Measurements from ENCODE around the gene AACS. TPM values are rescaled to one million over a fixed set of nuclear protein-coding genes. Genes with fewer than 3 reads are reported as not detected.

The AACS gene
- total and polyA plus RNA-seq, 2 experiments from 2014 or later = 24.2 to 33.2 TPM

DNA sequence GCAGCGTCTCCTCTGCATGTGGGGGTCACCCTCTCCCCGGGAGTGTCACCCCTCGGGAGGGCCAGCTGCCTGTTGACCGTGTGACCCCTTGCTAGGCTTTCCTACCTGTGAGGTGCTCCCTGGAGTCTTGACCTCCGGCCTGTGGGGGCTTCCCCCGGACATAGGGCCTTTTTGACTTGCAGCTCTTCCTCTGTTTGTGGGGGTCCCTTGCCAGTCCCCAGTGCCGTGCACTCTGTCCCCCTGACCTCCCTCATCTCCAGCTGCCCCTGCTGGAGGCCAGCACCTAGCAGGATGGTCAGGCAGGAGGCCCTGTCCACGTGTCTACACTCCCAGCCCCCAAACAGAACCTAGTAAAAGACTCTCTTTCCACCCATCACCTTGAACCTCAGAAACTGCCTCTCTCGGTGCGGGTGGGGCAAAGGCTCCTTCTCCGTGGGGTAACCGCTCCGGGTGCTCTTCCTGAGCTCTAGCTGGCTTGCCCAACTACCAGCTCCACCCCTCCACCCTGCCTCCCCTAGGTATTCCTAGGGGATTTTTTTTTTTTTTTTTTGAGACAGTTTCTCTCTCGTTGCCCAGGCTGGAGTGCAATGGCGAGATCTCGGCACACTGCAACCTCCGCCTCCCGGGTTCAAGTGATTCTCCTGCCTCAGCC, 810 bp downstream of the AACS start:
- Histone ChIP-seq H3K79me2 (peaks cover 39% of the 10 kb centered on the region), H3K4me2 (peak overlapping the region; percentile 93), H3K9me2 (replicated peaks; ENCODE audit: insufficient read depth) (no peaks in the 10 kb centered on the region), H3K36me3 (replicated peaks; ENCODE audit: insufficient read depth, low read depth) (no peaks in the 10 kb centered on the region), H2AFZ (peak overlapping the region; percentile 87), H3K27ac (peak overlapping the region; percentile 77), H4K20me1 (ENCODE audit: insufficient read depth, poor library complexity, severe bottlenecking) (peaks cover 5% of the 10 kb centered on the region), H3K4me3 (peak overlapping the region; percentile 88), H3K9me3 (ENCODE audit: low read depth) (no peaks in the 10 kb centered on the region), H3K4me1 (ENCODE audit: insufficient read depth) (peaks cover 4% of the 10 kb centered on the region), H3K27me3 (no peaks in the 10 kb centered on the region)
- TF ChIP-seq CTCF (IDR thresholded peaks at IDR 0.05; ENCODE audit: poor library complexity) = no peak
- TF ChIP-seq EZH2 (IDR thresholded peaks at IDR 0.05; ENCODE audit: borderline replicate concordance) = no peak
- TF ChIP-seq EZH2phosphoT487 (IDR thresholded peaks at IDR 0.05; ENCODE audit: low read depth, severe bottlenecking, unreplicated experiment) = no peak
- DNase-seq (ENCODE audit: low spot score) = no peak
- 54% methylated on average over 17 of the region's 18 CpGs for WGBS (ENCODE audit: low lambda C conversion rate, missing lambda C conversion rate)

GRCh38 chr12:125068391-125068790, 3.2 kb downstream of the AACS start:
- Histone ChIP-seq H3K4me2 (no peak overlapping the region), H2AFZ (no peak overlapping the region), H4K20me1 (ENCODE audit: insufficient read depth, poor library complexity, severe bottlenecking) (peaks cover 5% of the 10 kb centered on the region), H3K79me2 (peaks cover 39% of the 10 kb centered on the region), H3K4me1 (ENCODE audit: insufficient read depth) (peaks cover 4% of the 10 kb centered on the region), H3K4me3 (no peak overlapping the region), H3K9me3 (ENCODE audit: low read depth) (no peaks in the 10 kb centered on the region), H3K9me2 (replicated peaks; ENCODE audit: insufficient read depth) (no peaks in the 10 kb centered on the region), H3K27ac (no peak overlapping the region), H3K36me3 (replicated peaks; ENCODE audit: insufficient read depth, low read depth) (no peaks in the 10 kb centered on the region), H3K27me3 (no peaks in the 10 kb centered on the region)
- 84% methylated on average over 6 of the region's 6 CpGs for WGBS (ENCODE audit: low lambda C conversion rate, missing lambda C conversion rate)
- no peak for DNase-seq (ENCODE audit: low spot score)
- TF ChIP-seq EZH2phosphoT487 (IDR thresholded peaks at IDR 0.05; ENCODE audit: low read depth, severe bottlenecking, unreplicated experiment) = no peak
- no peak for TF ChIP-seq CTCF (IDR thresholded peaks at IDR 0.05; ENCODE audit: poor library complexity)
- no peak for TF ChIP-seq EZH2 (IDR thresholded peaks at IDR 0.05; ENCODE audit: borderline replicate concordance)

DNA sequence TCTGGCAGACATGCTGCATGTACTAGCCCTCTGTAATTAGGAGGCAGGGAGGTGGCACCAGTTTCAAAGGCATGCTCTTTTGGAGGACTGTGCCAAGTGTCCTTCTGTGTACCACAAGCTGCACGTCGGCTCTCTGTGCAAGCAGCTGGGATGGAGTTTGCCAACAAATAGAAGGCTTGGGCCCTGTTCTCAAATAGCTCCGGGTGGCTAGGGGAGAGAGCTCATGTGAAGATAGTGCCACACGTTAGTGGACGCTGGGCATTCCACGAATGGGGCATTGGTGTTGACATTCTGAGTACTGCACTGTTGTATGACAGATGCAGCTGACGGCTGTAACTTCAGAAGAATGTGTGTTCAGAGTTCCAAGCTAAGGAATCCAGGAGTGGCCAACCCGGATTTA, 4.4 kb downstream of the AACS start:
- Histone ChIP-seq H3K4me2 (no peak overlapping the region), H3K27ac (no peak overlapping the region), H3K9me3 (ENCODE audit: low read depth) (no peaks in the 10 kb centered on the region), H2AFZ (no peak overlapping the region), H4K20me1 (ENCODE audit: insufficient read depth, poor library complexity, severe bottlenecking) (peaks cover 5% of the 10 kb centered on the region), H3K36me3 (replicated peaks; ENCODE audit: insufficient read depth, low read depth) (no peaks in the 10 kb centered on the region), H3K27me3 (no peaks in the 10 kb centered on the region), H3K4me3 (no peak overlapping the region), H3K4me1 (ENCODE audit: insufficient read depth) (peaks cover 4% of the 10 kb centered on the region), H3K79me2 (peaks cover 39% of the 10 kb centered on the region), H3K9me2 (replicated peaks; ENCODE audit: insufficient read depth) (no peaks in the 10 kb centered on the region)
- no peak for DNase-seq (ENCODE audit: low spot score)
- 80% methylated on average over 8 of the region's 8 CpGs for WGBS (ENCODE audit: low lambda C conversion rate, missing lambda C conversion rate)
- no peak for TF ChIP-seq CTCF (IDR thresholded peaks at IDR 0.05; ENCODE audit: poor library complexity)
- TF ChIP-seq EZH2phosphoT487 (IDR thresholded peaks at IDR 0.05; ENCODE audit: low read depth, severe bottlenecking, unreplicated experiment) = no peak
- TF ChIP-seq EZH2 (IDR thresholded peaks at IDR 0.05; ENCODE audit: borderline replicate concordance) = no peak

Measured in hepatocyte (in vitro differentiated cells).